H1 (cell line): Measurements from ENCODE around the gene COL4A2.

Source experiments
- ATF3 ChIP-seq: IDR thresholded peaks from 2 replicates; pipeline ENCODE4 v1.6.1; 2011; ENCODE audit warnings: low read depth, mild to moderate bottlenecking, low read length; ENCODE audit not compliant: insufficient read depth
- BCL11A ChIP-seq, 2 experiments: IDR thresholded peaks; one replicate each; pipeline ENCODE4 v1.6.1; 2011; ENCODE audit warnings: low read depth in 2 of 2, low read length in 2 of 2, mild to moderate bottlenecking in 2 of 2
- CHD1 ChIP-seq: IDR thresholded peaks from 2 replicates; pipeline ENCODE4 v1.6.1; 2012; ENCODE audit warnings: low read depth, low read length, improper control_type of control experiment
- CTCF ChIP-seq, 3 experiments: IDR thresholded peaks; 1 replicate in 2 of 3; 2 replicates in 1 of 3; pipeline versions ENCODE4 v1.5.1 to v1.6.1; 2011; ENCODE audit warnings: low read length in 3 of 3, mild to moderate bottlenecking in 3 of 3, inconsistent platforms in 2 of 3, low read depth in 1 of 3, moderate library complexity in 1 of 3; ENCODE audit not compliant: insufficient read depth in 1 of 3; ENCODE audit errors: control extremely low read depth in 1 of 3
- EZH2 ChIP-seq: fragments of 200-600 bp; sonication (generic); IDR thresholded peaks from 2 replicates; pipeline ENCODE4 v1.7.1; 2012; ENCODE audit warnings: low read depth, mild to moderate bottlenecking, moderate library complexity, low read length, inconsistent platforms; ENCODE audit not compliant: severe bottlenecking
- GABPA ChIP-seq: IDR thresholded peaks from 2 replicates; pipeline ENCODE4 v1.6.1; 2011; ENCODE audit warnings: mild to moderate bottlenecking, low read length, moderate library complexity, borderline replicate concordance; ENCODE audit not compliant: insufficient read depth
- POLR2A ChIP-seq, 2 experiments: IDR thresholded peaks; 1 replicate in 1 of 2; 2 replicates in 1 of 2; pipeline ENCODE4 v1.6.1; 2011; ENCODE audit warnings: low read depth in 2 of 2, low read length in 2 of 2, mild to moderate bottlenecking in 2 of 2; ENCODE audit errors: control extremely low read depth in 1 of 2
- POLR2AphosphoS5 ChIP-seq: IDR thresholded peaks from 2 replicates; pipeline ENCODE4 v1.6.1; 2011; ENCODE audit warnings: low read depth, low read length
- RAD21 ChIP-seq, 2 experiments: IDR thresholded peaks in 1 of 2; conservative IDR thresholded peaks in 1 of 2; 2 replicates each; pipeline ENCODE4 v1.6.1; 2011; ENCODE audit warnings: low read depth in 2 of 2, low read length in 2 of 2, improper control_type of control experiment in 1 of 2, inconsistent platforms in 1 of 2, mild to moderate bottlenecking in 1 of 2, moderate library complexity in 1 of 2
- SIN3A ChIP-seq, 2 experiments: IDR thresholded peaks in 1 of 2; conservative IDR thresholded peaks in 1 of 2; 2 replicates each; pipeline ENCODE4 v1.6.1; 2011 to 2012; ENCODE audit warnings: low read length in 2 of 2, improper control_type of control experiment in 1 of 2, low read depth in 1 of 2, mild to moderate bottlenecking in 1 of 2
- SIX5 ChIP-seq: IDR thresholded peaks from 2 replicates; pipeline ENCODE4 v1.6.1; 2011; ENCODE audit warnings: mild to moderate bottlenecking, low read depth, low read length
- SP2 ChIP-seq: IDR thresholded peaks from 2 replicates; pipeline ENCODE4 v1.6.1; 2012; ENCODE audit warnings: mild to moderate bottlenecking, low read length, inconsistent platforms
- SRF ChIP-seq: IDR thresholded peaks from 2 replicates; pipeline ENCODE4 v1.6.1; 2011; ENCODE audit warnings: mild to moderate bottlenecking, low read depth, low read length, moderate library complexity
- ZNF274 ChIP-seq: IDR thresholded peaks from 2 replicates; pipeline ENCODE4 v1.7.0; 2012; ENCODE audit warnings: low read length, borderline replicate concordance; ENCODE audit errors: extremely low read depth

DNA sequence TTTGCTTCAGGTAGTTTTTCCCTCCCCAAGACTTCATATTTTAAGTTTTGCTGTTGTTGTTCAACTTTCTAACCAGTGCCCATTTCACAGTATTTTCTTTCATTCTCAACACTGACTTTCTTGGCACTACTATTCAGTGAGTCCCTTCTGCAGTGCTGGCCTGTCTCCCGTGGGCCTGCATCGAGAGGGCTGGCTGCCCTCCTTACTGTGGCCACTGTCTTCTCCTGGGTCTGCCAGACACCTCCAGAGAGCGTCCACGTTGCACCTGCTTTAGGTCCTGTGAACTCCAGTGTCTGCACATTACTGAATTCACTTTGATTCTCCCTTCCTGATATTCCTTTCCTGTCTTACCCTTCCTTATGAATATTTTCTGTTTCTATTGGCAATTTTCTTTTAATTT is 27.4 kb upstream of the COL4A2 start:
- no peak for TF ChIP-seq POLR2AphosphoS5
- TF ChIP-seq CTCF (IDR thresholded peaks at IDR 0.05; ENCODE audit: control extremely low read depth in 1 of 3, insufficient read depth in 1 of 3, low read depth in 1 of 3, low read length in 3 of 3) = no peak
- no peak for TF ChIP-seq BCL11A (IDR thresholded peaks at IDR 0.05; ENCODE audit: low read depth in 2 of 2, low read length in 2 of 2)
- TF ChIP-seq GABPA = no peak
- no peak for TF ChIP-seq ZNF274
- TF ChIP-seq ATF3 = no peak
- TF ChIP-seq SIN3A (conservative IDR thresholded peaks at IDR 0.05 in 1 of 2, IDR thresholded peaks at IDR 0.05 in 1 of 2; ENCODE audit: low read depth in 1 of 2, low read length in 2 of 2) = no peak
- TF ChIP-seq RAD21 (IDR thresholded peaks at IDR 0.05 in 1 of 2, conservative IDR thresholded peaks at IDR 0.05 in 1 of 2; ENCODE audit: low read depth in 2 of 2, low read length in 2 of 2) = no peak
- no peak for TF ChIP-seq EZH2
- TF ChIP-seq SRF = no peak
- no peak for TF ChIP-seq CHD1
- TF ChIP-seq SP2 = no peak
- no peak for TF ChIP-seq POLR2A (IDR thresholded peaks at IDR 0.05; ENCODE audit: control extremely low read depth in 1 of 2, low read depth in 2 of 2, low read length in 2 of 2)
- TF ChIP-seq SIX5 = no peak
